VCaP (cell line): ENCODE results near the gene CAMTA2.

Source experiments
- H3K27ac ChIP-seq: fragments of 450-650 bp; 2 replicates; pipeline ENCODE4 v1.5.1; 2017
- CTCF ChIP-seq: fragments of 450-650 bp; conservative IDR thresholded peaks from 2 replicates; pipeline ENCODE4 v1.5.1; 2017; ENCODE audit warnings: mild to moderate bottlenecking, moderate library complexity

Gene CAMTA2

GRCh38 chr17:4938069-4938491, 49.4 kb downstream of the CAMTA2 start:
- H3K27ac ChIP-seq: peak overlapping the region; percentile 88; the same call in 1 of the 2 replicates
- TF ChIP-seq CTCF: no peak

GRCh38 chr17:4937553-4937952, 49.9 kb downstream of the CAMTA2 start:
- TF ChIP-seq CTCF: no peak

DNA sequence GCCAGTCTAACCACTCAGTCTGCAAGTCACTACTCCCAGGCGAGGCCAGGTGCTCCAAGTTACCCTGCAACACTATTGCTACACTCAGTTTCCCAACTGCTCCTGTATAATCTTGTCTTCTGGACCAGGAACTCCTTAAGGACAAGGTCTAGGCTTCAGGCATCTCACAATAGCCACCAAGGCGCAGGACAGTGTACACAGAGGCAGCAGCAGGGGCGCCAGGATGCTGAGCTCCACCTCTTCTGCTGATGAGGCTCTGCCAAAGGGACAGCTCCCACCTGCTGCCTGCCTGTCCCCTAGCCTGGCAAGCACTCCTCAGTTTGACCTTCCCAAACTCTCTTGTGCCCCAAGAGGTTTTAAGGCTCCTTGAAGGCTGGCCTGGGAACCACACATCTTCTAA, 51.0 kb downstream of the CAMTA2 start:
- no peak overlapping the region for H3K27ac ChIP-seq
- no peak for TF ChIP-seq CTCF

More at GRCh38 chr17:4937553-4937952, 49.9 kb downstream of the CAMTA2 start:
- H3K27ac ChIP-seq: no peak overlapping the region; the same call in 1 of the 2 replicates

GRCh38 chr17:4935650-4936049, 51.8 kb downstream of the CAMTA2 start:
- no peak for TF ChIP-seq CTCF
- no peak overlapping the region for H3K27ac ChIP-seq

- H3K27ac ChIP-seq: no peak overlapping the region
- TF ChIP-seq CTCF: peak; percentile 19; the same call in 1 of the 2 replicates
These were observed 53.1 kb downstream of the CAMTA2 start for GRCh38 chr17:4934173-4934979.

DNA sequence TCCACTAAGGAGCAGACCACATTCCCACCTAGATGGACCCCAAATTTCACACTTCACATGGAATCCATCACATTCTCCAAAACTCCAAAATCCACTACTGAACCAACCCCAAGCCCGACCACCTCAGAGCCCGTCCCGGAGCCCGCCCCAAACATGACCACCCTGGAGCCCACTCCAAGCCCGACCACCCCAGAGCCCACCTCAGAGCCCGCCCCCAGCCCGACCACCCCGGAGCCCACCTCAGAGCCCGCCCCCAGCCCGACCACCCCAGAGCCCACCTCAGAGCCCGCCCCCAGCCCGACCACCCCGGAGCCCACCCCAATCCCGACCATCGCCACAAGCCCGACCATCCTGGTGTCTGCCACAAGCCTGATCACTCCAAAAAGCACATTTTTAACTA, 53.8 kb downstream of the CAMTA2 start:
- no peak for TF ChIP-seq CTCF
- H3K27ac ChIP-seq: no peak overlapping the region

DNA sequence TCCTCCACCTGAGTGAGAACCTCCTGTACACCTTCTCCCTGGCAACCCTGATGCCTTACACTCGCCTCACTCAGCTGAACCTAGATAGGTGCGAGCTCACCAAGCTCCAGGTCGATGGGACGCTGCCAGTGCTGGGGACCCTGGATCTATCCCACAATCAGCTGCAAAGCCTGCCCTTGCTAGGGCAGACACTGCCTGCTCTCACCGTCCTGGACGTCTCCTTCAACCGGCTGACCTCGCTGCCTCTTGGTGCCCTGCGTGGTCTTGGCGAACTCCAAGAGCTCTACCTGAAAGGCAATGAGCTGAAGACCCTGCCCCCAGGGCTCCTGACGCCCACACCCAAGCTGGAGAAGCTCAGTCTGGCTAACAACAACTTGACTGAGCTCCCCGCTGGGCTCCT, 54.7 kb downstream of the CAMTA2 start:
- no peak overlapping the region for H3K27ac ChIP-seq
- TF ChIP-seq CTCF: no peak
